DMS153 (cell line): ENCODE measurements around the gene KCNQ5.
A peak's percentile ranks its signal among the peaks of the same experiment; 100 is the strongest.
"Not testable (repeated sequence)": the region's sequence is repeated elsewhere in the genome, so short reads cannot be mapped to it uniquely, and the experiment has no call there.

ENCODE experiments used
- DNase-seq: peaks from one replicate; lab custom pipeline; 2025; lab: John Stamatoyannopoulos, UW

The KCNQ5 gene

DNA sequence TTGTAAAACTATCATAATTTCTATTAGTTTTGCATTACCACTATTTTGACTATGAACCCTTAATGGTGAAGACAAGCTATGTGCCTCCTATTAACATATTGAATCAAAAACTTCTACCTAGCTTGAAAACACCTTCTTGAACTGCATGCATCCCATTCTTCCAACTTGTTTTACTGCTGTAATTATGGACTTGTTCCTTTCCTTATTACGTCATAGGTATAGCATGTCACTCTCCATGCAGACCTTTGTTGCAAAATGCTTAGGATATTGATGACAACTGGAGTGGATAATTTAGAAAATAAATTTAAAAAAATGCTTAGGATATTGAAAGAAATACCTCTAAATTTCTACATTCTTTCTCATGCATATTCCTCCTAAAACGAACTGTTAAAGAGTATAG is 219.3 kb downstream of the KCNQ5 start:
- DNase-seq, result no peak

DNA sequence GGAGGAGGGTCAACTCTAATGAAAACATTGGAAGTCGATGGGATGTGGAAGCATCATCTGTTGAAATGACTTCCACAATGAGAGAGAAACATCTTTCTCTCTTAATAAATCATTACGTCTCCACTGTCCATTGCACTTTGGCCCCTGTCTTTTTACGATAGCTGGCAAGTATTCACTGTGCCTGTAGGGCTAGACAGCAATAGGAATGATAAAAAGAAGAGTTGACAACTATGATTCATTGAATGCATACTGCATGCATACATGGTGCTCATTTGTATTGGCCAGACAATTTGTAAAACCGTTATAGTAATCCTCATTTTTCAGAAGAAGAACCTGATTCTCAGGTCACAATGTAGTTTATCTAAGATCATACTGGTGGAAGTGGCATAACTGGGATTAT is 220.3 kb downstream of the KCNQ5 start:
- no peak for DNase-seq

- no peak for DNase-seq
These were observed 222.8 kb downstream of the KCNQ5 start for GRCh38 chr6:72844614-72845013.

DNA sequence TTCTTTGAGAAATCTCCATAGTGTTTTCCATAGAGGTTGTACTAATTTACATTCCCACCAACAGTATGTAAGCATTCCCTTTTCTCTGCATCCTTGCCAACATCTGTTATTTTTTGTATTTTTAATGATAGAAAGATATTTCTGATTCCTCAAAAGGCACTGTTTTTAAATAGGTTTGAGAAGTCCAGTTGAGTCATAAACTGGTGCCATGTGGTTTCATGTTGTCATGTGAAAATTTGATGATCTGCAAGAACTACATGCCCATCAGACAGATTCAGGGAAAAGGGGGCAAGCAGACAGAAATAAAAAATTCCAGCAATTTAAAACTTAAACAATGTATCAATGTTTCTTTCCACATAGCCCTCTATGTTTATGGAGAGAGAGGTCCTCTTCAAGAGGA is 227.5 kb downstream of the KCNQ5 start:
- no peak for DNase-seq

DNA sequence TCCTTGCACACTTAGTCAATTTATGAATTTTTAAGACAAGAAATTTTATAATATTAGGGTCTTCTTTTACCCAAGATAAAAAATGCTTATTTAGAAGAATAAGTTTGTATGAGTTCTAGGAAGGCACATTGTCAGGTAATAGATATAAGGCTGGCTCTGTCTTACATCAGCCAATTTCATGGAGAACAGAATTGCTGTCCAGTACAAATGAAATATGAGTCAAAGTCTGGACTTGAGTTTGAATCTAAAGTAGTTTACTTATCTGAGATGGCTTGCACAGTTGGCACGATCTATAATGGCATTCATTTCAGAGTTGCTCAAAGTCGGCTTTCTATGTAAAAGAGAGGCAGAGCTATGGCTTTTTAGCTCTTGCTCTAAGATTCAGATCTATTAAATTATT is 228.2 kb downstream of the KCNQ5 start:
- DNase-seq, result no peak

DNA sequence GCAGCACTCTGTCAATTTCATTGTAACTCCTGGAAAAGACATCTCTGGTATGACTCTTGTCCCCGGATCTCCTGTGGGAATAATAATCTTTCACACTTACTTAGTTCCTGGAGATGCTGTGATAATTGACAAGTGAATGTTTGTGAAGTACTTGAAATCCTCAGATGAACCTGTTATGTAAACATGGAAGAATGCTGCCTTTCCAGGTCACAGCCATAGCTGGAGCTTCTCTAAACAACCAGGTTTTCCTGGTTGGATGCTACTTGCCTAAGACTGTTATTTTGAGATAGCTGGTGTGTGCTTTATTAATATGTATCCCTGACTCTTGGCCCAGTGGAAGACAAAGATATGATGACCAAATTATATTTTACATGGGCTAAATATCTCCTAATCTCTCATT is 228.6 kb downstream of the KCNQ5 start:
- peak; percentile 32 for DNase-seq

GRCh38 chr6:72855471-72855870 is 233.6 kb downstream of the KCNQ5 start:
- DNase-seq, result no peak

DNA sequence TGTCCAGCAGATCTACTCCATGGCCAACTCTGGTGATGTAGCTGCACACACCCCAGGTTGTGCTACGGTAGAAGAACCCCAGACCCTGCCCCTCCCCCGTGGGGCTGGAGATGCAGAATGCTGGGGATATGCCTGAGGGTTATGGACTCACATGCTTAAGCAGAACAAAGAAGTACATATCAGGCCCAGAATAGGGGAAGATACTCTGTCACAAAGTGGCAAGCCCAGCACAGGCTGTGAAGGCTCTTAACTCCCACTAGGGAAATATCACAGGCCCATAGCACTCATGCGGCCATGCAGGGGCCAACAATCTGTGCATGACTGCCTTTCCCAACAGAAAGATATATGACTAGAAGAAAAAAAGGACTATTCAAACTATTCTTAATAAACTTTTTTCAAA is 234.9 kb downstream of the KCNQ5 start:
- no peak for DNase-seq

DNA sequence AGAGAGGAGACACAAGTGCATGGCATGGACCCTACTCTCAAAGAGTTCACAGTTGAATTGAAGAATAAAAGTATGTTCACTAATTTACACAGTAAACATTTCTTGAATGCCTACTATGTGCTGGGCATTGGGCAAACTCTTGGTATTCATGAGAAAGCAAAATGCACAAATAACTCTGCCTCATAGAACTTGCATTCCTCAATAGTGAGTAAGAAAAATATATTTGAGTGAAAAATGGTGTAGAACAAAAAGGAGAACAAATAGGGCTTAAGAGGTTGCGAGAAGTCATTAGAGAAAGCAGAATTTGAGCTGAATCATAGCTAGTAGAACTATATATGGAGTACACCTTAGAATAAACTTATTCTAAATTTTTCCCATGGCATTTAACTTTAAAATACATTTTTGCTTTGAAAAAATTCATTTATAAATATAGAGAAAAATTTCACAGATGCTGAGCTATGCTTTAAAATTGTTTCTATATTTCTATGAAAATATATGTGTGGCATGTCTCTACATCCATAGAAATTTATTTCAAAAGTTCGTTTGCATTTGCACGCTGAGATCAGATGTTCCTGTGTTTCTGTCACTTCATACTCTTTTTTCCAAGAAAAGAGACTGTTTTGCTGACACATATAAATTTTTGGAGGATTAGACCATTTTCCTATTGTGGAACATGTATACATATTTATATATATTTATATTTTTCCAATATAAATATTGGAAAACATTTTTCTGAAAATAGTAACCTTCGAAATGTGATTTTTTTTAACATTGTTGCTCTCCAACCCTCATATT is 236.1 kb downstream of the KCNQ5 start:
- no peak for DNase-seq

DNA sequence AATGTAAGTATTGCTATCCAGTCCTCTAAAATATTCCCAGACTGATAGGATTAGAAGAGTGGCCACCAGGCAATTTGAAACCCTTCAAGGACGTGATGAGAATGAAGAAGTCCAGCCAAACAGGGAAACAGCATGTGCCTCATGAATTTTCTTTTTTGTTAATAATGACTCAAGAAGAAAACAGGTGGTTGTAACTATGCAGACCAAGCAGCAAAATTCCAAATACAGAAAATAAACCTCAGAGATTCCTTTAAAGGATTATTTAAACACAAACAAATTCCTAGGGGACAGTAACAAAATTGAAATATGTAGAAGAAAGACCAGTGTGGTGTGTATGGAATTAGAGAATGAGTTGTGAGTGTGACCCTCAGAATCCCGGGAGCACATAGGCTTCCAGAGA is 239.2 kb downstream of the KCNQ5 start:
- DNase-seq, result no peak

DNA sequence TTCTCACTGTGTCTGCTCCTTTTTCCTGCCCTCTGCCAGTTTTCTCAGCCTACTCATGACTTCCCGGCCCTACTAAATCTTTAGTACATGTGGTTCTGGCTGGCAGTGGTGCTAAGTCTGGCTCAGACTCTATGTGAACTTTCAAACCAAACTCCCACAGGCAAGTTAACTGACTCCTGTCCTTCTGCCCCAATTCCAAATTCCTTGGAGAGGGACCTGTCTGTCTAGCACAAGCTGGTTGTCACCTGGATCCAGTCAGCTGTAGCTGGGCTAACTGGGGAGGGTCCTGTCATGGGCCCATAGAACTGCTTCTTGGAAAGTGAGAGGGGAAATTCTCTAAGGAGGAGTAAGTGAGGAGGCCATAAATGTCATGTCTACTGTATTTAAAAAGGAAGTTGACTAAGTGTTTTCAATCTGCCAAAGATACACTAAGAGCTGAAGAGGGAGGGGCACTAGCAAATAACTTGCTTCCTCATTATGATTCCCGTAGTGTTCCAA is 240.1 kb downstream of the KCNQ5 start:
- DNase-seq, result no peak

DNA sequence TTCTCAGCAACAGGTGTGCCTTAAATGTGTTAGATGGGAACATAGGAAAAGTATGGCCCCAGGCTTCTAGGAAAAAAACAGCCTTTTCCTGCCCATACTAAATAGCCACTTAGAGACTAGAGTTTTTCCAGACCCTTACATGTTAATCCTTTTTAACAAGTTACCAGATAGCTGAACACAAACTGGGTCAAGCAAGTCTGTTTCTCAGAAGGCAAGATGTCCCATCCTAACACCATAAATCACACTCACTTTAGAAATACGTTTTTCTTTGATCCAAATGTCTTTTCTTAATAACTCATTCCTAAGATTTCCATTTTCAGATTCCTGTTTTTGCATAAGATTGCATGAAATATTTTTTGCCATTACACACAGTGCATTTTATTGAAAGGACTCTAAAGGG is 241.3 kb downstream of the KCNQ5 start:
- DNase-seq, result no peak

DNA sequence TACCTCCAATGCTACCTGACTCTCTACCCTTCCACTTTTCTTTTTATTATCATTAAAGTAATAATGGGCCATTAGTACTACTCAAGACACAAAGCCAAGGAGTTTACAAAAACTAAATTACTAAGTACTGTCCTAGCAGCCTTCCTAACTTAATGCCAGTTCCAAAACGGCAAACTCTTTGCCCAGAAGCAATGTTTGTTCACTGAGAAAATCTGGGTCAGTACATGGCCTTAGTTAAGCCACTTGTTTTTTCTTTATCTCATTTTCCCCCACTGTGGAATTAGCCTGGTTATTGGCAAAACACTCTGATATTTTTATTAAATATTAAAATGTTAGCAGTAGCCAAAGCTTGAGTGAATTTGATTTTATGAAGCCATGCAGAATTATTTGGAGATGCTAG is 242.4 kb downstream of the KCNQ5 start:
- no peak for DNase-seq

- no peak for DNase-seq
These were observed 242.9 kb downstream of the KCNQ5 start for GRCh38 chr6:72864799-72865198.

DNA sequence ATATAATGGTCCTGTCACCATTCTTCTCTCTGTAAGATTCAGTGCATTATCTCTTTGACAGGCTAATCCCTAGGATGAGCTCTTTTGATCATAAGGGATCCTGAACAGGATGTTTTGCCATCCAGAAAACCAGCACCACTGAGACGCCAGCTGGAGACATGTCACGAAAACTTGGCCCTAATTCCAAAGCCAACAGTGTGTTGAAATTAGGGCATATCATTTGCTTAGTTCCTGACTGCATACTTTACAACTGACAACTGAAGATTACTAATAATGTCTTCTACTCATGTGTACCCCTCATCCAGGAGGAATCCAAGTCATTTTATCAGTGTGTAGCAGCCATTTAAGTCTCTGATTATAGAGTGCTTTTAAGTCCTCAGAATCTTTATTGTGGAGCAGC is 243.6 kb downstream of the KCNQ5 start:
- DNase-seq, result no peak

- DNase-seq, result no peak
These were observed 247.8 kb downstream of the KCNQ5 start for GRCh38 chr6:72869621-72870020.

DNA sequence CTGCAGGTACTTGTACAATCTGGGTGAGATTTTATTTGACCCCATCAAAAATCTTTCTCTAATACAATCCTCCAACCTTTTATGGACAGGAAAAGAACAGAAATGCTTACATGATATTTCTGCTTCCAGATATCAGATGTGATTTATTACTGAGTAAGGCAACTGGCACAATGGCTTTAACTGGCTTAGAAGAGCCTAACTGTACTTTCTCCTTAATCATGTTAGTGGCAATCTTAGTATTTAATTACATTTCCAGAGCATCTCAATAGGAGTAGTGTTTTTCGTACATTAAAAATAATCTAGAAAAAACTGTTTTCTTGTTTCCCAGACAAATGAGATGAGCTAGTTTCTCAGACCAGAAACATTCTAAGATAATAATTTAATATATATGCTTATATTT is 251.6 kb downstream of the KCNQ5 start:
- no peak for DNase-seq

DNA sequence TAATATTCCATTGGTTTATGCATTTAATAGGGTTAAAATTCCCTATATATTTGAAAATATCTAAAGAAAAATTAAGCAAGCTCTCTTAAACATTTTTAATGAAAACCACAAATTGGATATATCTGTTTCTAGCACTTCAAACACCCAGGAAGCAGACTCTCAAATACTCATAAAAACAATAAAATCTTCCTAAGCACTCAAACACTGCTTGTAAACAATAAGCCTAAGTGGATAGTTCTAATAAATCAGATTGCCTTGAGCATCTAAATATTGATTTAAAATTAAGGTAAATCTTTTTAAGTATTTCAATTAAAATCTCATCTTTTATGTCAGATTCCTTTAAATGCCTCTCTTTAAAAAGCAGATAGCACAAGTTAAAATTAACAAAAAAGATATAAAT is 254.4 kb downstream of the KCNQ5 start:
- DNase-seq, result no peak

GRCh38 chr6:72886170-72886569 is 264.3 kb downstream of the KCNQ5 start:
- no peak for DNase-seq

DNA sequence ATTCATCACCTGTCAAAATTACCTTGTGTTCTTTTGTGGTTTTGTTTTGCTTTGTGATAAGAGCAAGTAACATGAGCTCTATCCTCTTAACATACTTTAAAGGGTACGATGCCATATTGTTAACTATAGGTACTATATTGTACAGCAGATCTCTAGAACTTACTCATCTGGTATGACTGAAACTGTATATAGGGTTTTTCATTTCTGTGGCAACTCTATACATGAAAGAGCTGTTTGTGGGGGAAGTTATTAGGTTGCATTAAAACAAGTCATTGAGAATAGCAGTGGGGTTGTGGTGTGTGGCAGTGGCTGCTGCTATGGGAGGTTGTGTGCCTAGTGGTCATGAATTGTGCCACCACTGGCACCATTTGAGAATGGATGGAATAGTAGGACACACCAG is 268.4 kb downstream of the KCNQ5 start:
- DNase-seq, result no peak

DNA sequence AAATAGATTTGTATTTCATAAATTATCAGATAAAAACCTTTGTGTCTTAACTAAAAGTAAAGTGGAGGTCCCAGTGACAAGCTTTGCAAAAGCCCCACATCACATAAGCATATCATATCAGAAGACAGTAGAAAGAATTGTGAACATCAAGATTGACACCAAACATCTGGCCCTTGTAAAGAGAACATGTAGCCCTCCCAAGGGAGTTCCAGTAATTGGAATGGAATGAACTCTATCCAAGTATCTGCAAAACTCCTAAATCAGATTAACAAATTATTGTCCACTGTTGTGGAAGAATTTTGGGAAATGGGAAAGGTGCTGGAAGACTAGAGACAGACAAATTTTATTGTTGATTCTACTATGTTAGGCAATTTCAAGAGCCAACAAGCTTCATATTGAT is 268.8 kb downstream of the KCNQ5 start:
- DNase-seq, result no peak

DNA sequence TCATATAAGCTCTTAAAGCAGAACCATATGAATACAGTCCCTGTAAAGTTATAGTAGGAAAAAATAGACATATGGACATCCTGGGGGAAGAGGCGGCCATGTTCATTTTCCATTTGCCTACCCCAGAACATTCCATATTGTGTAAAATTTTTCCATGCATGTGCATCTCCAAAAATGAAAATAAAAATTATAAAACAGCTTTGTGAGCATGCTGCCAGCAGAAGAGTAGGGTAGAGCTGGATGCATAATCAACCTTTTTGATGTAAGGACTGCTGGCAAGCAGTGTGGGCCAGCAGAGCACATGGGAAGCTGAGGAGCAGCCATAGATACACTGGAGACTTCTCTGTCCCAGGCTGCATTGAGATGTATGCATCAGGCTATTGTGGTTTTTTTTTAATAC is 271.0 kb downstream of the KCNQ5 start:
- DNase-seq, result no peak

DNA sequence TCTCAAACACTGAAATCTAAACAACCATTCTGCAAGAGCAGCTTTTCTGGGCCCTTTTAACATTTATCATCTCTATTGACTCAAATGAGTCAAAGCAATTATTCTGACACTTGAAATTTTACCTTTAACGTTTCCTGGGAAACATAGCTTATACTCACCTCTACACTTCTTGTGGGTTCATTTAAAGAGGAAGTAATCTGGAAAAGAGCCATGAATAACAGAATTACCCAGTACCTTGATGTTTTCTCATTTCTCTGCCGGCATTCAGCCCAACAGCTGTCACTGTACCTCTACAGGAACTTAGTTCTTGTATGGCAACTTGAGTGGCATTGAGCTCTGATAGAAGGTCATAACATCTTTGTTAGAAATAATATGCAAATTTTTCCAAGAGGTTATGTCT is 272.2 kb downstream of the KCNQ5 start:
- DNase-seq, result peak; percentile 73

DNA sequence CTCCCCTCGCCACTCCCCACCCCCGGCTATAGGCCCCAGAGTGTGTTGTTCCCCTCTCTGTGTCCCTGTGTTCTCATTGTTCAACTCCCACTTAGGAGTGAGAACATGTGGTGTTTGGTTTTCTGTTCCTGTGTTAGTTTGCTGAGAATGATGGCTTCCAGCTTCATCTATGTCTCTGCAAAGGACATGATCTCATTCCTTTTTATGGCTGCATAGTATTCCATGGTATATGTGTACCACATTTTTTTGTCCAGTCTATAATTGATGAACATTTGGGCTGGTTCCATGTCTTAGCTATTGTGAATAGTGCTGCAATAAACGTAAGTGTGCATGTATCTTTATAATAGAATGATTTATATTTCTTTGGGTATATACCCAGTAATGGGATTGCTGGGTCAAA is 276.4 kb downstream of the KCNQ5 start:
- DNase-seq, result not testable (repeated sequence)
